NCI-H2171 treated with DMSO at 0.1 percent for 48 hours (cell line): ENCODE measurements around the gene DGKI.
"Not testable (repeated sequence)": the region's sequence is repeated elsewhere in the genome, so short reads cannot be mapped to it uniquely, and the experiment has no call there.

ENCODE experiments used
- DNase-seq: peaks from one replicate; lab custom pipeline; 2025; lab: John Stamatoyannopoulos, UW

Gene DGKI

GRCh38 chr7:137469191-137469811, 377.5 kb downstream of the DGKI start:
- DNase-seq, result no peak

- no peak for DNase-seq
Observed at GRCh38 chr7:137462847-137463246, 383.9 kb downstream of the DGKI start.

- no peak for DNase-seq
Observed at GRCh38 chr7:137462074-137462715, 384.6 kb downstream of the DGKI start.

- DNase-seq, result no peak
Observed at GRCh38 chr7:137458399-137458798, 388.4 kb downstream of the DGKI start.

GRCh38 chr7:137454767-137455166, 392.0 kb downstream of the DGKI start:
- DNase-seq, result no peak

GRCh38 chr7:137454246-137454724, 392.5 kb downstream of the DGKI start:
- DNase-seq, result peak; percentile 48

- DNase-seq, result no peak
Observed at GRCh38 chr7:137453356-137453755, 393.4 kb downstream of the DGKI start.

GRCh38 chr7:137449016-137449415, 397.8 kb downstream of the DGKI start:
- no peak for DNase-seq

- DNase-seq, result not testable (repeated sequence)
Observed at GRCh38 chr7:137448572-137448971, 398.2 kb downstream of the DGKI start.

GRCh38 chr7:137446025-137446424, 400.7 kb downstream of the DGKI start:
- DNase-seq, result peak; percentile 19

- DNase-seq, result no peak
Observed at GRCh38 chr7:137445268-137445667, 401.5 kb downstream of the DGKI start.

- no peak for DNase-seq
Observed at GRCh38 chr7:137443616-137444015, 403.2 kb downstream of the DGKI start.

- DNase-seq, result no peak
Observed at GRCh38 chr7:137441451-137441850, 405.3 kb downstream of the DGKI start.

GRCh38 chr7:137439829-137440825, 406.6 kb downstream of the DGKI start:
- DNase-seq, result no peak

GRCh38 chr7:137434946-137435345, 411.8 kb downstream of the DGKI start:
- DNase-seq, result no peak

- DNase-seq, result no peak
Observed at GRCh38 chr7:137434530-137434929, 412.2 kb downstream of the DGKI start.

GRCh38 chr7:137423321-137423720, 423.5 kb downstream of the DGKI start:
- no peak for DNase-seq

- no peak for DNase-seq
Observed at GRCh38 chr7:137421366-137421765, 425.4 kb downstream of the DGKI start.

GRCh38 chr7:137418841-137419240, 427.9 kb downstream of the DGKI start:
- no peak for DNase-seq

GRCh38 chr7:137417464-137417863, 429.3 kb downstream of the DGKI start:
- DNase-seq, result no peak

GRCh38 chr7:137413901-137414300, 432.9 kb downstream of the DGKI start:
- no peak for DNase-seq

GRCh38 chr7:137411446-137411845, 435.3 kb downstream of the DGKI start:
- DNase-seq, result no peak

- no peak for DNase-seq
Observed at GRCh38 chr7:137408126-137408525, 438.6 kb downstream of the DGKI start.
